AG09309 (cell line): ENCODE results near the gene MACROD1.

ENCODE experiments used
- DNase-seq: peaks from one replicate; pipeline ENCODE4 v3.0.0-alpha.2; 2010; ENCODE audit warnings: low read depth
- H3K4me3 ChIP-seq: 2 replicates; pipeline ENCODE4 v1.5.1; 2011; ENCODE audit warnings: mild to moderate bottlenecking, low read depth, low read length, moderate library complexity; ENCODE audit not compliant: control insufficient read depth
- CTCF ChIP-seq: IDR thresholded peaks from 2 replicates; pipeline ENCODE4 v1.5.1; 2011; ENCODE audit warnings: mild to moderate bottlenecking, low read depth, low read length, inconsistent platforms; ENCODE audit not compliant: insufficient read depth, control insufficient read depth; ENCODE audit errors: missing control alignments

MACROD1 gene

GRCh38 chr11:64005691-64006090 is 160.2 kb downstream of the MACROD1 start:
- H3K4me3 ChIP-seq = no peak overlapping the region
- TF ChIP-seq CTCF = no peak
- DNase-seq = no peak

GRCh38 chr11:64004590-64004984 is 161.3 kb downstream of the MACROD1 start:
- no peak overlapping the region for H3K4me3 ChIP-seq
- no peak for DNase-seq
- no peak for TF ChIP-seq CTCF

GRCh38 chr11:64003807-64004589 is 161.9 kb downstream of the MACROD1 start:
- no peak for DNase-seq
- TF ChIP-seq CTCF = no peak

GRCh38 chr11:64001484-64002420 is 164.2 kb downstream of the MACROD1 start:
- TF ChIP-seq CTCF = no peak
- no peak for DNase-seq
- no peak overlapping the region for H3K4me3 ChIP-seq

More at GRCh38 chr11:64003807-64004589, 161.9 kb downstream of the MACROD1 start:
- no peak overlapping the region for H3K4me3 ChIP-seq

GRCh38 chr11:64000740-64001483 is 165.0 kb downstream of the MACROD1 start:
- H3K4me3 ChIP-seq = peak overlapping the region; percentile 22
- no peak for TF ChIP-seq CTCF
- no peak for DNase-seq

GRCh38 chr11:64000026-64000739 is 165.7 kb downstream of the MACROD1 start:
- peak overlapping the region; percentile 22 for H3K4me3 ChIP-seq
- peak; percentile 60 for TF ChIP-seq CTCF
- DNase-seq = peak; percentile 11
